GM18519 (cell line): ENCODE results near the gene FOSL2.

ENCODE experiments used
- ATAC-seq: cut with Tn5 transposase; IDR thresholded peaks from one replicate; pipeline ENCODE4 v1.9.1; 2021; ENCODE audit warnings: mild to moderate bottlenecking, moderate library complexity; ENCODE audit not compliant: unreplicated experiment, low FRiP score

Gene FOSL2

GRCh38 chr2:28427741-28428415 lies 35.2 kb downstream of the FOSL2 start:
- no peak for ATAC-seq

DNA sequence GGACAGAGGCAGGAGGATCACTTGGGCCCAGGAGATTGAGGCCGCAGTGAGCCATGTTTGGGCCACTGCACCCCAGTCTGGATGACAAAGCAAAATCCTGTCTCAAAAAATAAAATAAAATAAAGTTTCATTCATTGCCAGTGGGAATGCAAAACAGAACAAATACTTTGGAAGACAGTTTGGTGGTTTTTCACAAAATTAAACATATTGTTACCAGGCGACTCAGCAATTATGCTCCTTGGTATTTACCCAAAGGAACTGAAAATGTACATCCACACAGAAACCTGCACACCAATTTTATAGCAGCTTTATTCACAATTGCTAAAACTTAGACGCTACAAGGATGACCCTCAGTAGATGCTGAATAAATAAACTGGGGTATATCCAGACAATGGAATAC lies 35.8 kb downstream of the FOSL2 start:
- no peak for ATAC-seq

GRCh38 chr2:28429636-28430376 lies 37.1 kb downstream of the FOSL2 start:
- no peak for ATAC-seq

DNA sequence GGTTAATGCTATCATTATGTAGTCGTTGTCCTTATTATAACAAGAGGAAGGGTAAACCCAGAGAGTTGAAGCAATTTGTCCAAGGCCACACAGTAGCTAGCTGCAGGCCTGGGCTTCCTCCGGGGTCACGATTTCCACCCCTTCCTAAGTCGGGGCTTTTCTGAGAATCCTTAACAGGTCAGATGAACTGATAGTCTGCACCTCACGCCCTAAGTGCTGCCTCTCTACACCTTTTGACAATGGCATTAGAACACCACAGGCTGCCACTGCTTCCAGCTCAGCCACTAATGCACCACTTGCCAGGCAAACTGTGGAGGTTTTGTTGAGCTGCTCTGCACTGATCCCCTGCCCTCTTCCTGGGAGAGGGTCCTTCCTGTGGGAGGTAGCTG lies 37.7 kb downstream of the FOSL2 start:
- no peak for ATAC-seq

- ATAC-seq, result no peak
Measured at GRCh38 chr2:28430788-28431418, 38.2 kb downstream of the FOSL2 start.

- ATAC-seq, result no peak
Measured at GRCh38 chr2:28431741-28432140, 39.1 kb downstream of the FOSL2 start.

- ATAC-seq, result no peak
Measured at GRCh38 chr2:28432362-28432761, 39.7 kb downstream of the FOSL2 start.

DNA sequence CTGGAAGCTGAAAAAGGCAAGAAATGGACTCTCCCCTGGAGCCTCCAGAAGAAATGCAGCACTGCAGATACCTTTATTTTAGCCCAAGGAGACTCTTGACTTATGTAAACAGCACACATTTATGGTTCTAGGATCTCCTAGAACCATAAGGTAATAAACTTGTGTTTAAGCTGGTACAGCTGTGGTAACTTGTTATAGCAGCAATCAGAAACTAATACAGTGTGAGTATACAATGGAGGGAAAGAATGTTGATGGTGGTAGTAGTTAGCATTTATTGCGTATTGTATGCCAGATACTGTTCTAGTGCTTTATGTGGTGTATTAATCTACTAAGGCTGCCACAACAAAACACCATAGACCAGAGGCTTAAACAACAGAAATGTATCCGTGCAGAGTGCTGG lies 40.6 kb downstream of the FOSL2 start:
- ATAC-seq, result no peak

- ATAC-seq, result no peak
Measured at GRCh38 chr2:28433935-28434599, 41.4 kb downstream of the FOSL2 start.

- no peak for ATAC-seq
Measured at GRCh38 chr2:28434600-28434989, 41.9 kb downstream of the FOSL2 start.

DNA sequence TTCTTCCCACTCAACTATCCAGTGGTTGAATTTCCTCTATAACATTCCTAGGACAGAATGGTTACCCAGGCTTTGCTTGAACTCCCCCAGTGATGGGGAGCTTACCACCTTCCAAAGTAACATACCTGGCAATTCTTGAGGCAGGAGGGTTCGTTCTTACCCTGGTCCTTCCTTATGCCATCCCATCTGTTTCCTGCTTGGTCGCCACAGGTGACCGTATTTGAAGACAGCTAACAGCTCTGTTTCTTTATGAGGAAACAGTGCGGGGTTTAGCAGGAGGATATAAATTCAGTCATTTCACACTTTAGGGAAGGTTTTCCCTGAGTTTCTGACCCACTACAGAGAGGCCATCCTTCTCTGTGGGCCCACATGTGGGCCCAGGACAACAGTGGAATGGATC lies 42.6 kb downstream of the FOSL2 start:
- ATAC-seq, result no peak

- no peak for ATAC-seq
Measured at GRCh38 chr2:28435814-28436351, 43.2 kb downstream of the FOSL2 start.

GRCh38 chr2:28436525-28437051 lies 43.9 kb downstream of the FOSL2 start:
- no peak for ATAC-seq

- ATAC-seq, result no peak
Measured at GRCh38 chr2:28437149-28437835, 44.6 kb downstream of the FOSL2 start.

DNA sequence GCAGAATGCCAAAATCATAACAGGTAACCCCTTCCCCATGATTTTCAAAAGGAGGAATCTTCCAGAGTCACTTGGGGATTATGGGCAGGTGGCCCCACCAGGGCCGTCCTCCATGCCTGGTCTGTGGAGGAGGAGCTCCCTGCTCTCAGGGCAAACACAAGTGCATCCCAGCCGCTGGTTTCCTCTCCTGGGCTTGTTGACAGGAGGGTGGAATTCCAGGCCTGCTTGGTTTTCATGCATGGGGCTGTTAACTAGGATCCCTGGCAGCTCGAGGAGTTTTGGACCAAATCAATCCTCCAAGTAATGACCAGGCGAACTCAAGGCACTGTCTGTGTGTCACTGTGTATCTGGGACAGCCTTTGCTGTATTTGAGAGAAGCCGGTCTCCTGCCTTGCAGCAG lies 45.3 kb downstream of the FOSL2 start:
- no peak for ATAC-seq

DNA sequence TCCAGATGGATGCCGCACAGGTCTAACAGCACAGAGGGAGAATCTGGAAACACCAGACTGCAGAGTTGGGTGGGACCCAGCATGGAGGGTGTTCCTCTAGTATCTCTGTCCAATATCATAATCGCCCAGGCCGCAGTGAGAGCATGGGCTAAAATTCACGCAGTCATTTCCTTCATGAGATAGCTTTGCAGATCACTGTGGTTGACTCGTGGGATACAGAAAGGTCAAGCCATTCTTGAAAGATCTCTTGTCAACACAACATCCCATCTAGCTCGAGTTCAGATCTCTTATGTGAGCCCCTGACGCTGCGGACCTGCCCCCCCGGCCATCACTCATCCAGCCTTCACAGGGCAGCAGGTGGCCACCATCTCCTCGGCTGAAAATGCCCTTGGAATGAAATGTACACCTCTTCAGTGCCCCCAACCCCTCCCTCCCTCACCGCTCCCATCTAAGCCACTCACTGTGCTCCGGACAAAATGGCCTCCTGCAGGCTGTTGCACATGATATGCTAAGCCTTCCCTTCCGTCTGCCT lies 45.9 kb downstream of the FOSL2 start:
- ATAC-seq, result no peak

DNA sequence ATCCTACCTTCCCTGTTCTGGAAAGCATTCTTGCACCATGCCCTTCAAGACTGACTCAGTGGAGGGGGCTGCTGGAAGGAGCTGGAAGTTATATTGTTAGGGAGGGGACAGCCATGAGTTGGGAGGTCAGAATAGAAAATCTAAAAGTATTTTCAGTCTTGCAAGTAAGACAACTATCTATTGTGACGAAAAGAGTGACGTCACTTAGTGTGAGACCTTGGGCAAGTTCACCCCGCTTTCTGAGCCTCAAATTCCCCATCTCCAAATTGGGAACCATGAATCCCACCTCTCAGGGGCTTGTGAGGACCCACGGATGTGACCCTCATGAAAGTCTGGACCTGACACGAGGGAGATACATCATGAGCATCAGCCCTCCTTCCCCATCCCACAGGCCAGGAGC lies 46.5 kb downstream of the FOSL2 start:
- no peak for ATAC-seq

DNA sequence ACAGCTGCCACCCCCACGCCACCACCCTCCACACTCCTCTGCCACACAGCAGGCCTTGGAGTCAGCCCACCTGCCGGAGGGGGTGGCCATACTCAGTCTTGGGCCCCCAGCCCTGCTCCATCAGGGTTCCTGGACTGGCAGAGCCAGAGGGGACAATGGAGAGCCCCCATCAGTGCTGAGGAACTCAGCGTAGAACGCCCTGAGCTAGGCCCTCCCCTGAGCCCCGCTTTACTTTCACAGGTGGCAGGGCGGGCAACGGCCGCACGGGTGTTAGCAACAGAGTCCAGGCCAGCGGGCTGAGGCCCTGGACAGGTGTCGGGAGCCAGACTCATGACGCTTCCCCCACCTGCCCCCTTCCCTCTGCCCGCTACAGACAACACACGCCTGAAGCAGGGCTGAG lies 47.1 kb downstream of the FOSL2 start:
- ATAC-seq, result no peak

DNA sequence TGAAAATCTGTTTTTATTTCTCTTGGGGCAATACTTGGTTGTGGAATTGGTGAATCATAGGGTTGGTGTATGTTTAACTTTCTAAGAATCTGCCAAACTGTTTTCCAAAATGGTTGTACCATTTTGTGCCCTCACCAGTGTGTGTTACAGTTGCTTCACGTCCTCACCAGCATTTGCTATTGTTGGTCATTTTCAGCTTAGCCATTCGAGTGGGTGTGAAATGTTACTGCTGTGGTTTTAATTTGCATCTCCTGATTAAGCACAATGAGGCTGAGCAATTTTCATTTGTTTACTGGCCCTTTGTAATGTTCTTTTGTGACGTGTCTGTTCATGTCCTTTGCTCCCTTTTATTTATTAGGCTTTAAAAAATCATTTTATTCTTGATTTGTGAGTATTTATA lies 49.7 kb downstream of the FOSL2 start:
- ATAC-seq, result no peak

- ATAC-seq, result no peak
Measured at GRCh38 chr2:28444956-28445355, 52.3 kb downstream of the FOSL2 start.
